Stimulated activated CD8-positive, alpha-beta memory T cell treated with anti-CD3 and anti-CD28 coated beads, Interleukin-2, amount 100 ng/mL, for 1 hour (primary cell): ENCODE results near the gene FCHSD2.
"Not testable (repeated sequence)": the region's sequence is repeated elsewhere in the genome, so short reads cannot be mapped to it uniquely, and the experiment has no call there.

Source experiments
- DNase-seq, 2 donors: peaks; one replicate each; pipeline ENCODE4 v3.0.0-alpha.2; 2020; ENCODE audit warnings: low read depth in 2 of 2

FCHSD2 gene

GRCh38 chr11:73061434-73061833 lies 80.7 kb downstream of the FCHSD2 start:
- not testable (repeated sequence) for DNase-seq

GRCh38 chr11:73059915-73060314 lies 82.2 kb downstream of the FCHSD2 start:
- no peak for DNase-seq

- no peak for DNase-seq
Observed at GRCh38 chr11:73058989-73059674, 83.0 kb downstream of the FCHSD2 start.

- no peak for DNase-seq
Observed at GRCh38 chr11:73055655-73056354, 86.3 kb downstream of the FCHSD2 start.

GRCh38 chr11:73055002-73055401 lies 87.1 kb downstream of the FCHSD2 start:
- DNase-seq = no peak

- no peak for DNase-seq
Observed at GRCh38 chr11:73053964-73054363, 88.2 kb downstream of the FCHSD2 start.

GRCh38 chr11:73048446-73048845 lies 93.7 kb downstream of the FCHSD2 start:
- no peak for DNase-seq

- DNase-seq = no peak
Observed at GRCh38 chr11:73047773-73048371, 94.2 kb downstream of the FCHSD2 start.

- DNase-seq = no peak
Observed at GRCh38 chr11:73040046-73040445, 102.1 kb downstream of the FCHSD2 start.

- DNase-seq = no peak
Observed at GRCh38 chr11:73034777-73035176, 107.3 kb downstream of the FCHSD2 start.

- DNase-seq = no peak
Observed at GRCh38 chr11:73034331-73034730, 107.8 kb downstream of the FCHSD2 start.

GRCh38 chr11:73030130-73030529 lies 112.0 kb downstream of the FCHSD2 start:
- DNase-seq = no peak

- DNase-seq = no peak
Observed at GRCh38 chr11:73029403-73029802, 112.7 kb downstream of the FCHSD2 start.

- no peak for DNase-seq
Observed at GRCh38 chr11:73028611-73029010, 113.5 kb downstream of the FCHSD2 start.

GRCh38 chr11:73027840-73028239 lies 114.3 kb downstream of the FCHSD2 start:
- DNase-seq = not testable (repeated sequence)

GRCh38 chr11:73024639-73025038 lies 117.5 kb downstream of the FCHSD2 start:
- DNase-seq = no peak

GRCh38 chr11:73019996-73020395 lies 122.1 kb downstream of the FCHSD2 start:
- DNase-seq = no peak

- DNase-seq = no peak
Observed at GRCh38 chr11:73019449-73019848, 122.7 kb downstream of the FCHSD2 start.

GRCh38 chr11:73018856-73019255 lies 123.3 kb downstream of the FCHSD2 start:
- DNase-seq = no peak

- no peak for DNase-seq
Observed at GRCh38 chr11:73017024-73017751, 124.9 kb downstream of the FCHSD2 start.

- DNase-seq = no peak
Observed at GRCh38 chr11:73013021-73013420, 129.1 kb downstream of the FCHSD2 start.

GRCh38 chr11:73012121-73012863 lies 129.8 kb downstream of the FCHSD2 start:
- no peak for DNase-seq
